AG04450 (cell line): ENCODE results near the gene PARD3B. TPM values are rescaled to one million over a fixed set of nuclear protein-coding genes. Genes with fewer than 3 reads are reported as not detected.

Experiments used
- CTCF ChIA-PET: fragments of 300-600, 350-600 bp; formaldehyde crosslinking; extraction: SDS; loops from one replicate; lab custom pipeline; 2022; ENCODE audit warnings: antibody characterized with exemption, inconsistent platforms; lab: Charles Lee
- POLR2A ChIA-PET: fragments of 350-600 bp; formaldehyde crosslinking; extraction: SDS; loops from one replicate; lab custom pipeline; 2021; ENCODE audit warnings: antibody characterized with exemption, inconsistent platforms; lab: Yijun Ruan, JAX
- DNase-seq: peaks from one replicate; pipeline ENCODE4 v3.0.0-alpha.2; 2011; ENCODE audit warnings: low read depth, low spot score
- H3K27ac ChIP-seq: one replicate; pipeline ENCODE4 v1.5.1; 2012; ENCODE audit warnings: low read depth, low read length, control low read depth
- H3K27me3 ChIP-seq: one replicate; pipeline ENCODE4 v1.6.0; 2012; ENCODE audit warnings: low read length; ENCODE audit not compliant: control insufficient read depth, insufficient read depth
- H3K4me3 ChIP-seq: 2 replicates; pipeline ENCODE4 v1.5.1; 2011; ENCODE audit warnings: mild to moderate bottlenecking, low read depth, low read length, control low read depth
- H3K9me3 ChIP-seq: 2 replicates; pipeline ENCODE4 v1.5.1; 2012; ENCODE audit warnings: low read length; ENCODE audit not compliant: control insufficient read depth, insufficient read depth
- CTCF ChIP-seq: IDR thresholded peaks from 2 replicates; pipeline ENCODE4 v1.5.1; 2011; ENCODE audit warnings: low read depth, low read length, control low read depth, inconsistent platforms
- polyA plus RNA-seq: library from polyadenylated mRNA; depleted of rRNA; stranded (reverse); fragments of >200 nt; gene quantifications from 2 replicates; pipeline ENCODE4 v1.2.3, GENCODE V29; 2011

The PARD3B gene
- polyA plus RNA-seq, 1 experiment: 8.5 TPM

- CTCF ChIA-PET: interaction anchor here (1.8 kb wide), 1 partner anchor 15 kb away, joined by 4 read pairs; no protein-coding TSS in a partner anchor
- TF ChIP-seq CTCF: no peak
- no peak for DNase-seq
- POLR2A ChIA-PET: no interaction called here
- Histone ChIP-seq H3K27me3 (no peaks in the 10 kb centered on the region), H3K4me3 (no peak overlapping the region), H3K9me3 (no peaks in the 10 kb centered on the region), H3K27ac (no peak overlapping the region)
These were observed 340.5 kb downstream of the PARD3B start for GRCh38 chr2:204885747-204886146.

- CTCF ChIA-PET: interaction anchor here (1.8 kb wide), 1 partner anchor 15 kb away, joined by 4 read pairs; no protein-coding TSS in a partner anchor
- no peak for TF ChIP-seq CTCF
- H3K27me3 ChIP-seq: no peaks in the 10 kb centered on the region
- no peak overlapping the region for H3K4me3 ChIP-seq
- no peak overlapping the region for H3K27ac ChIP-seq
- POLR2A ChIA-PET: no interaction called here
- H3K9me3 ChIP-seq: no peaks in the 10 kb centered on the region
- no peak for DNase-seq
These were observed 341.4 kb downstream of the PARD3B start for GRCh38 chr2:204886713-204887112.

DNA sequence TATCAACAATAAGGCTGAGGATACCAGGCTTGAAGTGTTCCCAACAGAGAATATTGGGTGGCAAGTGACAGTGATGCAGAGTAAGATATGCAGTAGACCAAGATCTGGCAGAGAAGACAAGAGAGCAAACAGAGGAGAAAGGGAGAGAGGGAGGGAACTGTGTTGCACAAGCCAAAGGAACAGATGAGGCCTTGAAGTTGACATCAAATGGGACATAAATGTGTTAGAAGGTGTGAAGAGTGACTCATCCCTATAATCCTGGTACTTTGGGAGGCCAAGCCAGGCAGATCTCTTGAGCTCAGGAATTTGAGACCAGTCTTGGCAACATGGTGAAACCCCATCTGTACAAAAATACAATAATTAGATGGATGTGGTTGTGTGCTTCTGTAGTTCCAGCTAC lies 342.9 kb downstream of the PARD3B start:
- no peak overlapping the region for H3K4me3 ChIP-seq
- TF ChIP-seq CTCF: no peak
- no peaks in the 10 kb centered on the region for H3K27me3 ChIP-seq
- no peaks in the 10 kb centered on the region for H3K9me3 ChIP-seq
- H3K27ac ChIP-seq: no peak overlapping the region
- DNase-seq: no peak
- ChIA-PET POLR2A (interaction anchor here (0.6 kb wide), 1 partner anchor 433 kb away, joined by 3 read pairs; no protein-coding TSS in a partner anchor), CTCF (interaction anchor here (1.6 kb wide), 1 partner anchor 17 kb away, joined by 4 read pairs; no protein-coding TSS in a partner anchor)

DNA sequence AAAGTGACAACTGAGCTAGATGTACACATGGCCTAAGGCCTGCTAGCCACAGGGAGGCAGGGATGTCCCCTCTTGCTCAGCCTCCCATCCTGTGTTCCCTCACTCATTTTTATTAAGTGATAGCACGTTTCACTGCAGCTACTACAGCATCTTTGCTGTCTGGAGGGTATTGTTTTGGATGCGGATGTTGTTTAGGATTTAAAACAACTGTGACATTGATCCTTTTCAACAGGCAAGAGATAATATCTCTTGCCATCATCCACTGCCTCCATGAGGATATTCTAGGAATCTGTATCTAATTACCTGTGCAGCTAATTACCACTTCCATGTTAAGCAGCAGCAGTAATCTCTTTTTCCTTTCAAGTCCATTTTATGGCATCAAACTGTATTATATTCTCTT lies 345.4 kb downstream of the PARD3B start:
- POLR2A ChIA-PET: no interaction called here
- Histone ChIP-seq H3K27me3 (no peaks in the 10 kb centered on the region), H3K4me3 (no peak overlapping the region), H3K9me3 (no peaks in the 10 kb centered on the region), H3K27ac (no peak overlapping the region)
- DNase-seq: no peak
- CTCF ChIA-PET: no interaction called here
- TF ChIP-seq CTCF: no peak

GRCh38 chr2:204891739-204892138 lies 346.5 kb downstream of the PARD3B start:
- no peak for DNase-seq
- no peaks in the 10 kb centered on the region for H3K9me3 ChIP-seq
- ChIA-PET POLR2A (no interaction called here), CTCF (no interaction called here)
- H3K4me3 ChIP-seq: no peak overlapping the region
- TF ChIP-seq CTCF: no peak
- no peak overlapping the region for H3K27ac ChIP-seq
- no peaks in the 10 kb centered on the region for H3K27me3 ChIP-seq
